Astrocyte (in vitro differentiated cells and primary cell): ENCODE measurements around the gene CYP39A1. TPM values are rescaled to one million over a fixed set of nuclear protein-coding genes. Genes with fewer than 3 reads are reported as not detected.

ENCODE experiments used
- DNase-seq: peaks from one replicate; pipeline ENCODE4 v3.0.0-alpha.2; 2010; ENCODE audit warnings: low read depth
- FAIRE-seq: peaks from 2 replicates; lab custom pipeline; 2011; peaks lifted over from hg19 to GRCh38; lab: Jason Lieb, UNC
- H2AFZ ChIP-seq: 2 replicates; pipeline ENCODE4 v1.6.0; 2012; ENCODE audit warnings: low read depth, low read length, inconsistent platforms
- H3K27ac ChIP-seq: 2 replicates; pipeline ENCODE4 v1.5.1; 2011; ENCODE audit warnings: low read depth, low read length, inconsistent platforms
- H3K27me3 ChIP-seq: 2 replicates; pipeline ENCODE4 v1.6.0; 2011; ENCODE audit warnings: low read length, inconsistent platforms; ENCODE audit not compliant: insufficient read depth
- H3K36me3 ChIP-seq: 2 replicates; pipeline ENCODE4 v1.5.1; 2011; ENCODE audit warnings: low read length, inconsistent platforms; ENCODE audit not compliant: insufficient read depth
- H3K4me1 ChIP-seq: 2 replicates; pipeline ENCODE4 v1.5.1; 2011; ENCODE audit warnings: low read length, inconsistent platforms; ENCODE audit not compliant: insufficient read depth
- H3K4me2 ChIP-seq: 2 replicates; pipeline ENCODE4 v1.6.0; 2012; ENCODE audit warnings: low read length, inconsistent platforms
- H3K4me3 ChIP-seq: 2 replicates; pipeline ENCODE4 v1.5.1; 2011; ENCODE audit warnings: low read depth, mild to moderate bottlenecking, low read length, inconsistent platforms; ENCODE audit not compliant: insufficient read depth
- H3K79me2 ChIP-seq: 2 replicates; pipeline ENCODE4 v1.6.0; 2012; ENCODE audit warnings: mild to moderate bottlenecking, low read length, inconsistent platforms; ENCODE audit not compliant: insufficient read depth
- H3K9ac ChIP-seq: 2 replicates; pipeline ENCODE4 v1.6.0; 2012; ENCODE audit warnings: mild to moderate bottlenecking, low read length, inconsistent platforms
- H3K9me3 ChIP-seq: 2 replicates; pipeline ENCODE4 v1.5.1; 2012; ENCODE audit warnings: low read depth, mild to moderate bottlenecking, low read length, inconsistent platforms; ENCODE audit not compliant: insufficient read depth
- H4K20me1 ChIP-seq: 2 replicates; pipeline ENCODE4 v1.6.0; 2012; ENCODE audit warnings: low read length, inconsistent platforms; ENCODE audit not compliant: insufficient read depth
- H3K27ac Mint-ChIP-seq: one replicate; pipeline ENCODE4 v1.8.0; 2021; ENCODE audit warnings: mild to moderate bottlenecking, mixed read lengths; ENCODE audit not compliant: unreplicated experiment
- H3K27me3 Mint-ChIP-seq: one replicate; pipeline ENCODE4 v1.8.0; 2021; ENCODE audit warnings: low read depth, mixed read lengths; ENCODE audit not compliant: unreplicated experiment
- H3K36me3 Mint-ChIP-seq: one replicate; pipeline ENCODE4 v1.8.0; 2021; ENCODE audit warnings: low read depth, mixed read lengths; ENCODE audit not compliant: unreplicated experiment
- H3K4me1 Mint-ChIP-seq: one replicate; pipeline ENCODE4 v1.8.0; 2021; ENCODE audit warnings: low read depth, mixed read lengths; ENCODE audit not compliant: unreplicated experiment
- H3K4me3 Mint-ChIP-seq: one replicate; pipeline ENCODE4 v1.8.0; 2021; ENCODE audit warnings: mild to moderate bottlenecking, moderate library complexity, mixed read lengths; ENCODE audit not compliant: unreplicated experiment
- H3K9me3 Mint-ChIP-seq: one replicate; pipeline ENCODE4 v1.8.0; 2021; ENCODE audit warnings: mild to moderate bottlenecking, mixed read lengths; ENCODE audit not compliant: unreplicated experiment
- CTCF ChIP-seq: IDR thresholded peaks from 2 replicates; pipeline ENCODE4 v1.5.1; 2011; ENCODE audit warnings: low read depth, mild to moderate bottlenecking, inconsistent platforms, low read length, moderate library complexity; ENCODE audit not compliant: insufficient read depth
- EZH2 ChIP-seq: IDR thresholded peaks from 2 replicates; pipeline ENCODE4 v1.6.1; 2012; ENCODE audit warnings: mild to moderate bottlenecking, low read length, inconsistent platforms; ENCODE audit not compliant: insufficient read depth
- total RNA-seq: library from RNA; stranded (reverse); gene quantifications from 2 replicates; pipeline ENCODE4 v1.2.1, GENCODE V29; 2021

CYP39A1 gene
- total RNA-seq, 1 donor from 2014 or later: 0.84 TPM

- peak overlapping the region; percentile 73 for H3K9ac ChIP-seq
- peak overlapping the region; percentile 95 for H2AFZ ChIP-seq
- H3K27ac Mint-ChIP-seq: no peak overlapping the region
- H3K27me3 ChIP-seq: no peaks in the 10 kb centered on the region
- no peaks in the 10 kb centered on the region for H3K4me1 Mint-ChIP-seq
- H3K27ac ChIP-seq: no peak overlapping the region
- peaks cover 8% of the 10 kb centered on the region for H3K4me1 ChIP-seq
- H3K4me3 ChIP-seq: peak overlapping the region; percentile 83
- FAIRE-seq (no peak), DNase-seq (no peak)
- no peaks in the 10 kb centered on the region for H3K36me3 ChIP-seq
- TF ChIP-seq EZH2 (no peak), CTCF (no peak)
- no peaks in the 10 kb centered on the region for H3K9me3 Mint-ChIP-seq
- H3K79me2 ChIP-seq: no peaks in the 10 kb centered on the region
- no peaks in the 10 kb centered on the region for H4K20me1 ChIP-seq
- no peaks in the 10 kb centered on the region for H3K36me3 Mint-ChIP-seq
- H3K4me3 Mint-ChIP-seq: peak overlapping the region; percentile 96
- peak overlapping the region; percentile 97 for H3K4me2 ChIP-seq
- peaks cover 5% of the 10 kb centered on the region for H3K27me3 Mint-ChIP-seq
- H3K9me3 ChIP-seq: no peaks in the 10 kb centered on the region
Observed at GRCh38 chr6:46653439-46654195, 999 bp upstream of the CYP39A1 start.

DNA sequence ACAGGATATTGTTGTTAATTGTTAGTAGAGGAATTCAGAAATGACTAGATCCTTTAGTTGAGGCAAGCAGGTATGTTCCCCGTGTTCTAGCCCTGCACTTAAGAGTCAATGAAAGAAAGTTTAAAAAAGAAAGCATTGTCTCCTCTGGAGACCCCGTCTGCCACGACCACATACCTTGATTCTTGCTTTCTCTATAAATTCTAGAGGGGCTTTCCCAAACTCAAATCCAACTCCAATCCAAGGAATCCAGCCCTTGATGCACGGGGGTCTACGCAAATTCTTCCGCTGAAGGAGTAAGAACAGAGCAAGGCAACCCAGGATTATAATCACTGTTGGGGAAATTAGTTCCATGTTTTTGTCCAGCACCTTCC, 401 bp downstream of the CYP39A1 start:
- peaks cover 5% of the 10 kb centered on the region for H3K27me3 Mint-ChIP-seq
- H3K79me2 ChIP-seq: no peaks in the 10 kb centered on the region
- H3K36me3 ChIP-seq: no peaks in the 10 kb centered on the region
- peak overlapping the region; percentile 83 for H3K4me3 ChIP-seq
- H3K9ac ChIP-seq: peak overlapping the region; percentile 73
- no peaks in the 10 kb centered on the region for H3K36me3 Mint-ChIP-seq
- DNase-seq (no peak), FAIRE-seq (no peak)
- H3K27ac Mint-ChIP-seq: peak overlapping the region; percentile 36
- H3K4me3 Mint-ChIP-seq: peak overlapping the region; percentile 96
- no peaks in the 10 kb centered on the region for H3K4me1 Mint-ChIP-seq
- no peaks in the 10 kb centered on the region for H4K20me1 ChIP-seq
- H3K4me1 ChIP-seq: peaks cover 8% of the 10 kb centered on the region
- TF ChIP-seq CTCF (no peak), EZH2 (no peak)
- H3K27ac ChIP-seq: no peak overlapping the region
- H3K9me3 Mint-ChIP-seq: no peaks in the 10 kb centered on the region
- peak overlapping the region; percentile 85 for H2AFZ ChIP-seq
- H3K27me3 ChIP-seq: no peaks in the 10 kb centered on the region
- peak overlapping the region; percentile 97 for H3K4me2 ChIP-seq
- H3K9me3 ChIP-seq: no peaks in the 10 kb centered on the region

- TF ChIP-seq EZH2 (no peak), CTCF (no peak)
- Mint-ChIP-seq H3K36me3 (no peaks in the 10 kb centered on the region), H3K27ac (no peak overlapping the region), H3K27me3 (peaks cover 5% of the 10 kb centered on the region), H3K4me1 (no peaks in the 10 kb centered on the region), H3K9me3 (no peaks in the 10 kb centered on the region), H3K4me3 (peak overlapping the region; percentile 96)
- no peaks in the 10 kb centered on the region for H3K79me2 ChIP-seq
- FAIRE-seq (no peak), DNase-seq (no peak)
- H3K27me3 ChIP-seq: no peaks in the 10 kb centered on the region
- H4K20me1 ChIP-seq: no peaks in the 10 kb centered on the region
- H3K27ac ChIP-seq: no peak overlapping the region
- H3K4me3 ChIP-seq: peak overlapping the region; percentile 83
- H3K4me1 ChIP-seq: peaks cover 8% of the 10 kb centered on the region
- peak overlapping the region; percentile 97 for H3K4me2 ChIP-seq
- H3K36me3 ChIP-seq: no peaks in the 10 kb centered on the region
- H2AFZ ChIP-seq: no peak overlapping the region
- H3K9ac ChIP-seq: peak overlapping the region; percentile 73
- H3K9me3 ChIP-seq: no peaks in the 10 kb centered on the region
Observed at GRCh38 chr6:46651816-46652215, 802 bp downstream of the CYP39A1 start.
